GM19467 (cell line): ENCODE measurements around the gene MED19.
"Not testable (repeated sequence)": the region's sequence is repeated elsewhere in the genome, so short reads cannot be mapped to it uniquely, and the experiment has no call there.

Source experiments
- ATAC-seq: cut with Tn5 transposase; IDR thresholded peaks from one replicate; pipeline ENCODE4 v1.9.1; 2021; ENCODE audit warnings: mild to moderate bottlenecking, moderate library complexity; ENCODE audit not compliant: unreplicated experiment

Gene MED19

GRCh38 chr11:57711414-57712255 is at the start of gene MED19:
Gene MED19 (minus strand): TSS chr11:57712215. CDS start chr11:57712179, 36 bp downstream.
- peak; percentile 39 for ATAC-seq

- no peak for ATAC-seq
Observed at GRCh38 chr11:57758174-57758573, 46.2 kb upstream of the MED19 start.

- ATAC-seq: no peak
Observed at GRCh38 chr11:57752954-57753353, 40.9 kb upstream of the MED19 start.

- no peak for ATAC-seq
Observed at GRCh38 chr11:57751676-57752253, 39.8 kb upstream of the MED19 start, which contains the start of gene BTBD18. Gene BTBD18 (minus strand): TSS chr11:57751819. CDS start chr11:57751188, 631 bp downstream.

- ATAC-seq: no peak
Observed at GRCh38 chr11:57751176-57751575, 39.2 kb upstream of the MED19 start.

- no peak for ATAC-seq
Observed at GRCh38 chr11:57746920-57747319, 34.9 kb upstream of the MED19 start.

- no peak for ATAC-seq
Observed at GRCh38 chr11:57745206-57745605, 33.2 kb upstream of the MED19 start.

- ATAC-seq: no peak
Observed at GRCh38 chr11:57744357-57744756, 32.3 kb upstream of the MED19 start.

- ATAC-seq: no peak
Observed at GRCh38 chr11:57742087-57742452, 30.1 kb upstream of the MED19 start.

GRCh38 chr11:57741132-57742086 is 29.4 kb upstream of the MED19 start, which contains the start of gene SELENOH:
Gene SELENOH (plus strand): TSS chr11:57741491. CDS start chr11:57741596, 105 bp downstream.
- ATAC-seq: peak; percentile 90

- no peak for ATAC-seq
Observed at GRCh38 chr11:57735619-57736298, 23.7 kb upstream of the MED19 start.

GRCh38 chr11:57732661-57733060 is 20.6 kb upstream of the MED19 start:
- no peak for ATAC-seq

GRCh38 chr11:57729479-57729878 is 17.5 kb upstream of the MED19 start:
- no peak for ATAC-seq

- no peak for ATAC-seq
Observed at GRCh38 chr11:57728829-57729228, 16.8 kb upstream of the MED19 start.

GRCh38 chr11:57727185-57727584 is 15.2 kb upstream of the MED19 start:
- no peak for ATAC-seq

GRCh38 chr11:57716726-57717125 is 4.7 kb upstream of the MED19 start:
- ATAC-seq: not testable (repeated sequence)

- ATAC-seq: no peak
Observed at GRCh38 chr11:57713835-57714234, 1.8 kb upstream of the MED19 start.

- peak; percentile 96 for ATAC-seq
Observed at GRCh38 chr11:57712256-57713150, 488 bp upstream of the MED19 start, which contains the start of gene TMX2. Gene TMX2 (plus strand): TSS chr11:57712593. CDS start chr11:57712619, 26 bp downstream.

GRCh38 chr11:57709802-57710367 is 2.1 kb downstream of the MED19 start:
- no peak for ATAC-seq
